Karpas-422 (cell line): ENCODE results near the gene SLC33A1. TPM values are rescaled to one million over a fixed set of nuclear protein-coding genes. Genes with fewer than 3 reads are reported as not detected.

Experiments
- DNase-seq: peaks from one replicate; pipeline ENCODE4 v3.0.0-alpha.2; 2015
- H2AFZ ChIP-seq: fragments of 200-600 bp; sonication (generic); 2 replicates; pipeline ENCODE4 v1.6.1; 2014; ENCODE audit warnings: antibody characterized with exemption, low read length, mixed read lengths
- H3K27ac ChIP-seq: fragments of 200-600 bp; sonication (generic); 2 replicates; pipeline ENCODE4 v1.5.1; 2014; ENCODE audit warnings: mild to moderate bottlenecking, low read length, moderate library complexity
- H3K27me3 ChIP-seq: fragments of 200-600 bp; sonication (generic); 2 replicates; pipeline ENCODE4 v1.6.1; 2014; ENCODE audit warnings: low read length, mixed read lengths
- H3K36me3 ChIP-seq: fragments of 200-600 bp; sonication (generic); 2 replicates; pipeline ENCODE4 v1.6.1; 2014; ENCODE audit warnings: low read length, mixed read lengths; ENCODE audit not compliant: insufficient read depth
- H3K4me1 ChIP-seq: fragments of 200-600 bp; sonication (generic); 2 replicates; pipeline ENCODE4 v1.6.1; 2014; ENCODE audit warnings: mild to moderate bottlenecking, low read length, mixed read lengths
- H3K4me2 ChIP-seq: fragments of 200-600 bp; sonication (generic); 2 replicates; pipeline ENCODE4 v1.6.1; 2014; ENCODE audit warnings: low read length, low read depth, mild to moderate bottlenecking; ENCODE audit not compliant: poor library complexity, severe bottlenecking
- H3K4me3 ChIP-seq: fragments of 200-600 bp; sonication (generic); 2 replicates; pipeline ENCODE4 v1.5.1; 2014; ENCODE audit warnings: mild to moderate bottlenecking, antibody characterized with exemption, low read length, mixed read lengths
- H3K79me2 ChIP-seq: fragments of 200-600 bp; sonication (generic); 2 replicates; pipeline ENCODE4 v1.6.1; 2014; ENCODE audit warnings: mild to moderate bottlenecking, low read length, mixed read lengths
- H3K9ac ChIP-seq: fragments of 200-600 bp; sonication (generic); 2 replicates; pipeline ENCODE4 v1.6.0; 2014; ENCODE audit warnings: low read length
- H3K9me2 ChIP-seq: fragments of 200-600 bp; sonication (generic), shearing (Covaris generic); replicated peaks from 2 replicates; pipeline ENCODE4 v1.6.0; 2014; ENCODE audit warnings: mild to moderate bottlenecking, low read length, moderate library complexity; ENCODE audit not compliant: insufficient read depth
- H3K9me3 ChIP-seq: fragments of 300-700, 200-600 bp; sonication (generic); 2 replicates; pipeline ENCODE4 v1.6.1; 2014; ENCODE audit warnings: low read length, mixed read lengths
- H4K20me1 ChIP-seq: fragments of 200-600 bp; sonication (generic); 2 replicates; pipeline ENCODE4 v1.6.1; 2014; ENCODE audit warnings: mild to moderate bottlenecking, antibody characterized with exemption, low read length, low read depth; ENCODE audit not compliant: insufficient read depth
- total RNA-seq: library from RNA; depleted of rRNA; stranded (reverse); fragments of >200 nt; shearing (Covaris generic); gene quantifications from 2 replicates; pipeline ENCODE4 v1.2.3, GENCODE V29; 2014; ENCODE audit warnings: low replicate concordance

The SLC33A1 gene
- total RNA-seq, 1 experiment from 2014 or later = 54.6 TPM

DNA sequence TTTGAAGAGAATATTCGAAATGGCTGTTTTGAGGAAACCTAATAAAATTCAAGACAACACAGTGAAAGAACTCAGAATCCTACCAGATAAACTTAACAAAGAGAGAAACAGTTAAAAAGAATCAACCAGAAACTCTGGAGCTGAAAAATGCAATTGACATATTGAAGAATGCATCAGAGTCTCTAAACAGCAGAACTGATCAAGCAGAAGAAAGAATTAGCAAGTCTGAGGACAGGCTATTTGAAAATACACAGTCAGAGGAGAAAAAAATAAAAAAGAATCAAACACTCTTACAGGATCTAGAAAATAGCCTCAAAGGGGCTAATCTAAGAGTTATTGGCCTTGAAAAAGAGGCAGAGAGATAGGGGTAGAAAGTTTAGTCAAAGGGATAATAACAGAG is 61.7 kb downstream of the SLC33A1 start:
- Histone ChIP-seq H3K4me3 (no peak overlapping the region), H3K27ac (no peak overlapping the region), H3K9me2 (no peaks in the 10 kb centered on the region), H4K20me1 (no peaks in the 10 kb centered on the region), H3K9ac (no peak overlapping the region), H3K79me2 (peaks cover 34% of the 10 kb centered on the region), H3K4me1 (peaks cover 4% of the 10 kb centered on the region), H3K36me3 (peaks cover 26% of the 10 kb centered on the region), H2AFZ (no peak overlapping the region), H3K27me3 (no peaks in the 10 kb centered on the region), H3K9me3 (peaks cover 3% of the 10 kb centered on the region; the same call in 1 of the 2 replicates), H3K4me2 (no peak overlapping the region)
- DNase-seq = no peak

- H4K20me1 ChIP-seq = no peaks in the 10 kb centered on the region
- H3K9me3 ChIP-seq = peaks cover 2% of the 10 kb centered on the region; the same call in 1 of the 2 replicates
- no peak overlapping the region for H3K4me3 ChIP-seq
- H2AFZ ChIP-seq = no peak overlapping the region
- no peak overlapping the region for H3K9ac ChIP-seq
- no peak overlapping the region for H3K27ac ChIP-seq
- H3K4me2 ChIP-seq = no peak overlapping the region
- no peaks in the 10 kb centered on the region for H3K9me2 ChIP-seq
- H3K79me2 ChIP-seq = peaks cover 21% of the 10 kb centered on the region
- DNase-seq = no peak
- peaks cover 4% of the 10 kb centered on the region for H3K4me1 ChIP-seq
- H3K27me3 ChIP-seq = no peaks in the 10 kb centered on the region
- peaks cover 16% of the 10 kb centered on the region for H3K36me3 ChIP-seq
These were observed 63.0 kb downstream of the SLC33A1 start for GRCh38 chr3:155791190-155791589.

DNA sequence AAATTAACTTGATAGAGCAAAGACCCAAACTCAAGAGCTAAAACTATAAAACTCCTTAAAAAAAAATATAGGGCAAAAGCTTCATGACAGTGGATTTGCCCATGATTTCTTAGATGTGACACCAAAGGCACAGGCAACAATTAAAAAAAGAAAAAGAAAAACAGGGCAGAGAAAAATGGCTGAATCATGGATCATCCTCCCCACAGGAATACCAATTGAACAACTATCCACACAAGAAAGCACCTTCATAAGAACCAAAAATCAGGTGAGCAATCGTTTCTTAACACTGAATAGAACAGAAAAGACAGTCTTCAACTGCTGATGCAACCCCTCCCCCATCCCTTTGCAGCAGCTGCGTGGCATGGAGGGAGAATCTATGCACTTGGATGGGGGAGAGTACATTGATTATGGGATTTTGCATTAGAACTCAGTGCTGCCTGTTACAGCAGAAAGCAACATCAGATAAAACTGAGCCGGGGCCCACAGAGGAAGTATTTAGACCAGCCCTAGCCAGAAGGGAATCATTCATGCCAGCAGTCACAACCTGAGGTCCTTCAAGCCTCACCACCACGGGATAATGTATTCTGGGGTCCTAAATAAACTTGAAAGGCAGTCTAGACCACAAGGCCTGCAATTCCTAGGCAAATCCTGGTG is 63.8 kb downstream of the SLC33A1 start:
- Histone ChIP-seq H3K27ac (no peak overlapping the region), H3K79me2 (peaks cover 24% of the 10 kb centered on the region), H3K4me3 (no peak overlapping the region), H3K9me2 (no peaks in the 10 kb centered on the region), H4K20me1 (no peaks in the 10 kb centered on the region), H3K4me2 (no peak overlapping the region), H3K9ac (no peak overlapping the region), H3K4me1 (peaks cover 10% of the 10 kb centered on the region), H3K27me3 (no peaks in the 10 kb centered on the region), H3K36me3 (peaks cover 16% of the 10 kb centered on the region), H2AFZ (no peak overlapping the region), H3K9me3 (no peaks in the 10 kb centered on the region)
- no peak for DNase-seq

DNA sequence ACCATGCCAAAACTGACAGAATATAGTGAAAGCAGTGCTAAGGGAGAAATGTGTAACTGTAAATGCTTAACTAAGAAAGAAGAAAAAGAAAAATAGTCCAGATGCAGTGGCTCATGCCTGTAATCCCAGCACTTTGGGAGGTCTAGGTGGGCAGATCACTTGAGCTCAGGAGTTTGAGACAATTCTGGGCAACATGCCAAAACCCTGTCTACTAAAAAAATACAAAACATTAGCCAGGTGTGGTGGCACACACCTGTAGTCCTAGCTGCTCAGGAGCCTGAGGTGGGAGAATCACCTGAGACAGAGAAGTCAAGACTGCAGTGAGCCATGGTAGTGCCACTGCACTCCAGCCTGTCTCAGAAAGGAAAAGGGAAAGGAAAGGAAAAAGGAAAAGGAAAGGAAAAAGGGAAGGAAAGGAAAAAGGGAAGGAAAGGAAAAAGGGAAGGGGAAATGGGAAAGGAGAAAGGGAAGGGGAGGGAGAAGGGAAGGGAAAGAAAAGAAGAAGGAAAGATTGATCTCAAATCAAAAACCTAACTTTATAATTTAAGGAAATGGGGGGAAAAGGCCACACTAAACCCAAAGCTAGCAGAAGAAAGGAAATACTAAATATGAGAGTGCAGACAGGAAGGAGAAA is 68.4 kb downstream of the SLC33A1 start:
- H3K27ac ChIP-seq = peak overlapping the region; percentile 3; the same call in 1 of the 2 replicates
- peaks cover 13% of the 10 kb centered on the region for H3K4me1 ChIP-seq
- no peak overlapping the region for H3K4me2 ChIP-seq

GRCh38 chr3:155782390-155782953 is 71.8 kb downstream of the SLC33A1 start:
- Histone ChIP-seq H2AFZ (no peak overlapping the region), H3K79me2 (peaks cover 11% of the 10 kb centered on the region), H3K9me2 (no peaks in the 10 kb centered on the region), H3K9ac (no peak overlapping the region), H3K27me3 (no peaks in the 10 kb centered on the region), H3K4me2 (no peak overlapping the region), H3K4me1 (peaks cover 9% of the 10 kb centered on the region), H3K36me3 (no peaks in the 10 kb centered on the region), H3K9me3 (no peaks in the 10 kb centered on the region), H4K20me1 (no peaks in the 10 kb centered on the region), H3K4me3 (no peak overlapping the region), H3K27ac (no peak overlapping the region)
- DNase-seq = no peak

More for the DNA sequence above, 68.4 kb downstream of the SLC33A1 start:
- no peak overlapping the region for H3K9ac ChIP-seq
- H3K79me2 ChIP-seq = peaks cover 19% of the 10 kb centered on the region
- H2AFZ ChIP-seq = no peak overlapping the region
- H3K9me3 ChIP-seq = no peaks in the 10 kb centered on the region
- no peak for DNase-seq
- no peaks in the 10 kb centered on the region for H3K27me3 ChIP-seq
- H4K20me1 ChIP-seq = no peaks in the 10 kb centered on the region
- no peaks in the 10 kb centered on the region for H3K36me3 ChIP-seq
- H3K4me3 ChIP-seq = no peak overlapping the region
- no peaks in the 10 kb centered on the region for H3K9me2 ChIP-seq

GRCh38 chr3:155780291-155780690 is 73.9 kb downstream of the SLC33A1 start:
- Histone ChIP-seq H3K9me2 (no peaks in the 10 kb centered on the region), H3K9ac (no peak overlapping the region), H3K27me3 (no peaks in the 10 kb centered on the region), H2AFZ (no peak overlapping the region), H3K4me1 (peaks cover 2% of the 10 kb centered on the region), H3K4me2 (no peak overlapping the region), H3K36me3 (no peaks in the 10 kb centered on the region), H3K4me3 (no peak overlapping the region), H3K79me2 (peaks cover 4% of the 10 kb centered on the region; the same call in 1 of the 2 replicates), H3K27ac (no peak overlapping the region), H3K9me3 (no peaks in the 10 kb centered on the region), H4K20me1 (no peaks in the 10 kb centered on the region)
- no peak for DNase-seq

GRCh38 chr3:155778462-155778861 is 75.8 kb downstream of the SLC33A1 start:
- Histone ChIP-seq H3K9ac (no peak overlapping the region), H4K20me1 (no peaks in the 10 kb centered on the region), H3K36me3 (no peaks in the 10 kb centered on the region), H3K4me1 (no peaks in the 10 kb centered on the region), H3K27me3 (no peaks in the 10 kb centered on the region), H3K27ac (no peak overlapping the region), H3K4me3 (no peak overlapping the region), H3K4me2 (no peak overlapping the region), H3K9me3 (no peaks in the 10 kb centered on the region), H3K9me2 (no peaks in the 10 kb centered on the region), H2AFZ (no peak overlapping the region), H3K79me2 (no peaks in the 10 kb centered on the region)
- DNase-seq = no peak

GRCh38 chr3:155772801-155773200 is 81.4 kb downstream of the SLC33A1 start:
- Histone ChIP-seq H3K36me3 (peaks cover 5% of the 10 kb centered on the region; the same call in 1 of the 2 replicates), H3K79me2 (no peaks in the 10 kb centered on the region), H3K4me1 (no peaks in the 10 kb centered on the region), H2AFZ (no peak overlapping the region), H3K4me3 (no peak overlapping the region), H3K27me3 (no peaks in the 10 kb centered on the region), H3K9me2 (no peaks in the 10 kb centered on the region), H3K9ac (no peak overlapping the region), H4K20me1 (no peaks in the 10 kb centered on the region), H3K9me3 (peaks cover 4% of the 10 kb centered on the region; the same call in 1 of the 2 replicates), H3K4me2 (no peak overlapping the region), H3K27ac (no peak overlapping the region)
- no peak for DNase-seq
